KOPT-K1 (cell line): ENCODE measurements around the gene ZDHHC13.
"Not testable (repeated sequence)": the region's sequence is repeated elsewhere in the genome, so short reads cannot be mapped to it uniquely, and the experiment has no call there.

ENCODE experiments used
- H3K27ac ChIP-seq: fragments of 200-600 bp; sonication (generic); 2 replicates; pipeline ENCODE4 v1.5.1; 2016; ENCODE audit warnings: antibody characterized with exemption, mild to moderate bottlenecking, low read depth, low read length; ENCODE audit not compliant: poor library complexity, severe bottlenecking
- H3K36me3 ChIP-seq: fragments of 200-600 bp; sonication (generic); 2 replicates; pipeline ENCODE4 v1.5.1; 2017; ENCODE audit warnings: antibody characterized with exemption, mild to moderate bottlenecking, low read length, moderate library complexity; ENCODE audit not compliant: insufficient read depth
- H3K9me3 ChIP-seq: fragments of 200-600 bp; sonication (generic); 2 replicates; pipeline ENCODE4 v1.5.1; 2017; ENCODE audit warnings: antibody characterized with exemption, low read length, mild to moderate bottlenecking; ENCODE audit not compliant: insufficient read depth, poor library complexity, severe bottlenecking

The ZDHHC13 gene

DNA sequence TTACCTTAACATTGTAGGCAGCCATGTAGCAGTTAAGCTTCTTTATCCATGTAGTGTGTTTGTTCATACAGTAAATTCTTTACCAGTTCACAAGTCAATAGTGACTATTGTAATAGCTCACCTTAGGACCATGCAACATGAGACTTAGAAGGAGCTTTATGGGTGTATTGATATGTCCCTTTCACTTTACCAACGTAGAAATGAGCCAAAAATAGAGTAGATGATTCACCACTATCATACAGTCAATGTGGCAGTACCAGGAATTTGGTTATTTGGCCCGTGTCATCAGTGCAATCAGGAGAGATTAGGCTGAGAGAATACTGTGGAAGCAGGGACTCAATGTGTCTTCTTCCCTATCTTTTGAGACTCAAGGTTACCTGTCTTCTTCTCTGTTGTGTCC is 4.7 kb downstream of the ZDHHC13 start:
- H3K27ac ChIP-seq: no peak overlapping the region

DNA sequence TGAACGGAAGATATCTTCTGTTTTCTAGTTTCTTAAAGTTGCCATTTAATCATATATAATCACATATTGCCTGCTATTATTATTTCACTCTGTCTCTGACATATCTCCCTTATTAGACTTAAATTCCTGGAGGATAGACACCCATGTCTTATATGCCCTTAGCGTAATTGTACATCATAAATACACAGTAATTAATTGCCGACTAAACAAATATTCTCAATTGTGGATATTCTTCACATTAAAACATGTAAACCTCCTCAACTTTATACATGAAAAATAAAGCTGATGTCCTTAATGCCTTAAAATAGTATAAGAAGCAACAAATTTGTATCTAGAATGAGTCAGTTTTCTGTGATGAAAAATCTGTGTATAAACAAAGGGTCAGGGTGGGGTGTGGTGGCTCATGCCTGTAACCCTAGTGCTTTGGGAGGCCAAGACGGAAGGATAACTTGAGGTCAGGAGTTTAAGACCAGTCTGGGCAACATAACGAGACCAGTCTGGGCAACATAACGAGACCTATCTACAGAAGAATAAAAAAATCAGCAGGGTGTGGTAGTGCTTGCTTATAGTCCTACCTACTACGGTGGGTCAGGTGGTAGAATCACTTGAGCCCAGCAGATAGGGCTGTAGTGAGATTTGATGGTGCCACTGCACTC is 6.1 kb downstream of the ZDHHC13 start:
- Histone ChIP-seq H3K27ac (no peak overlapping the region), H3K36me3 (peaks cover 38% of the 10 kb centered on the region), H3K9me3 (peaks cover 3% of the 10 kb centered on the region)

More for the DNA sequence above, 4.7 kb downstream of the ZDHHC13 start:
- H3K9me3 ChIP-seq: peaks cover 2% of the 10 kb centered on the region
- peaks cover 32% of the 10 kb centered on the region for H3K36me3 ChIP-seq

- Histone ChIP-seq H3K36me3 (peaks cover 38% of the 10 kb centered on the region), H3K9me3 (peaks cover 18% of the 10 kb centered on the region)
- H3K27ac ChIP-seq: not testable (repeated sequence)
Measured at GRCh38 chr11:19126562-19127325, 9.8 kb downstream of the ZDHHC13 start.

GRCh38 chr11:19134004-19134403 is 17.0 kb downstream of the ZDHHC13 start:
- Histone ChIP-seq H3K27ac (no peak overlapping the region), H3K9me3 (peaks cover 46% of the 10 kb centered on the region), H3K36me3 (peaks cover 21% of the 10 kb centered on the region)

GRCh38 chr11:19136884-19137283 is 19.9 kb downstream of the ZDHHC13 start:
- not testable (repeated sequence) for H3K27ac ChIP-seq
- peaks cover 13% of the 10 kb centered on the region for H3K36me3 ChIP-seq
- H3K9me3 ChIP-seq: peaks cover 30% of the 10 kb centered on the region

DNA sequence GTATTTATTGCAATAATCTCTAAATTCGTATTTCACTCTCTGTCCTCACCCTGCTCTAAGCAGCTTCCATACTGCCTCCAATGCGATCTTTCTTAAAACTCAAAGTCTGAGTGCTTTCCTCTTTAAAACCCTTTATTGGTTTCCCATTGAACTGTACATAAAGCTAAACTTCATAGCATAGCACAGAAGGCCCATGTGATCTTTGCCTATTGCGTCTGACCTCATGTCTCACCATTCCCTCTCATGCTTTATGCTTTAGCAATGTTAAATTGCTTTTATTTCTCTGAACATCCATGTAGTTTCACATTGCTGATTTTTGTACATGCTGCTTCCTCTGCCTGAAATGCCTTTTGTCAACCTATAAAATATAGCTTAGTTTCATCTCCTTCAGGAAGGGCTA is 28.4 kb downstream of the ZDHHC13 start:
- H3K27ac ChIP-seq: no peak overlapping the region
- H3K9me3 ChIP-seq: no peaks in the 10 kb centered on the region
- H3K36me3 ChIP-seq: peaks cover 50% of the 10 kb centered on the region

DNA sequence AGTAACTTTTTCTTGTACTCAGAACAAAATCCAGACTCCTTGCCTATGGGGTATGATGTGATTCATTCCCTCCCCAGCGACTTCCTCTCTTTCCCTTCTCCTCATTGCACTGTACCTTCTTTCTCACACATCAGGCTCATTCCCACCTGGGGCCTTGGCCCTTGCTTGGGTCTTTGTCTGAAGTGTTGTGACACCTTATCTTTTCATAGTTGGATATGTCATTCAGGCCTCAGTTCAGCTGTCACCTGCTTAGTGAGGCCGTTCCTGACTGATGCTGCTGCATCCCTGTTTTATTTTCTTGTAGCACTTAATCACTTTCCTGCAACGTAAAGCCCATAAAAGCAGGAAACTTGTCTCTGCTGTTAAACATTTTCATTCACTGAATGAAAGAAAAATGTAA is 39.9 kb downstream of the ZDHHC13 start:
- Histone ChIP-seq H3K27ac (no peak overlapping the region), H3K36me3 (peaks cover 81% of the 10 kb centered on the region), H3K9me3 (no peaks in the 10 kb centered on the region)

DNA sequence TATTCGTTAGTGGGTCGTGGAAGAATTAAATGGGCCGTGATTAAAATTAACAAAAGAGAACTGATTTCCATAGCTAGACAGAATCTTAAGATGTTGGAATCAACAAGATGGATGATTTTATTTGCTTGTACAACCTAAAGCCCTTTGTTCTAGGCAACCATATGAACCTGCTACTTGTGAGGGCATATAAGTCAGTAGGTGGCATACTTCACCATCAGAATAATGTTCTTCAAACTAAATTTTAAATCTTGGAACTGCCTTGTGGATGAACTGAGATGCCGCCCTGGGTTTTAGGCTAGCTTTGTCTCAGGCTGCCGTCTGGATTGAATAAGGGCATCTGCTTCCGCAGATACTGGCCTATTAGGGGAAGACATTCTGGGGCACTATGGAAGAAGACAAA is 43.9 kb downstream of the ZDHHC13 start:
- Histone ChIP-seq H3K27ac (no peak overlapping the region), H3K36me3 (peaks cover 74% of the 10 kb centered on the region), H3K9me3 (no peaks in the 10 kb centered on the region)

- Histone ChIP-seq H3K9me3 (no peaks in the 10 kb centered on the region), H3K36me3 (peaks cover 77% of the 10 kb centered on the region), H3K27ac (no peak overlapping the region)
Measured at GRCh38 chr11:19161651-19162050, 44.7 kb downstream of the ZDHHC13 start.

DNA sequence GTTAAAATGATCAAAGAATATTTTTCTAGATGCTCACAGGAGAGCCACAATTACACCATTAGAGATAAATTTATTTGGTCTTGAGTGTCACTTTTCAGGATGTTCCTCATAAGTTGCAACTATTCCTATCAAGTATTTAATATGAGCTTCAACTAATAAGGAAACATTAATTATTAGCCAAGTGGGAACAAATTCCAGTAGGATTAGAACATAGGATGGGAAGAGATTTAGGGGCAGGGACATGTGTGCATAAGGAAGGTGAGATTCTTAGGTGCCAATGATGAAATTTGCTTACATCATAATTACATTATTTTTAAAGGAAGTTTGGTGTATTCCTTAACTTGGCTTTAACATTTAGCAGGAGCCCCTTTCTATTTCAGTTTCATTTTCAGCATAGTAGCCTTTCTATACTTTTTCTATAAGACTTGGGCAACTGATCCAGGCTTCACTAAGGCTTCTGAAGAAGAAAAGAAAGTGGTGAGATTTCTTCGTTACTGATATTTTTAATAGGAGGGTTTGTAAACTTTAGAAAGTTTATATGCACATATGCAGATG is 46.1 kb downstream of the ZDHHC13 start:
- Histone ChIP-seq H3K9me3 (no peaks in the 10 kb centered on the region), H3K27ac (no peak overlapping the region), H3K36me3 (peaks cover 76% of the 10 kb centered on the region)

- Histone ChIP-seq H3K27ac (no peak overlapping the region), H3K9me3 (no peaks in the 10 kb centered on the region), H3K36me3 (peaks cover 79% of the 10 kb centered on the region)
Measured at GRCh38 chr11:19163617-19164016, 46.6 kb downstream of the ZDHHC13 start.

GRCh38 chr11:19164230-19164855 is 47.4 kb downstream of the ZDHHC13 start:
- Histone ChIP-seq H3K27ac (no peak overlapping the region), H3K36me3 (peaks cover 81% of the 10 kb centered on the region), H3K9me3 (no peaks in the 10 kb centered on the region)

- Histone ChIP-seq H3K36me3 (peaks cover 81% of the 10 kb centered on the region), H3K27ac (no peak overlapping the region), H3K9me3 (no peaks in the 10 kb centered on the region)
Measured at GRCh38 chr11:19164881-19165280, 47.9 kb downstream of the ZDHHC13 start.

GRCh38 chr11:19168090-19168489 is 51.1 kb downstream of the ZDHHC13 start:
- no peaks in the 10 kb centered on the region for H3K9me3 ChIP-seq
- H3K36me3 ChIP-seq: peaks cover 96% of the 10 kb centered on the region
- no peak overlapping the region for H3K27ac ChIP-seq

GRCh38 chr11:19173004-19173689 is 56.2 kb downstream of the ZDHHC13 start:
- H3K27ac ChIP-seq: no peak overlapping the region
- H3K36me3 ChIP-seq: peaks cover 84% of the 10 kb centered on the region
- no peaks in the 10 kb centered on the region for H3K9me3 ChIP-seq
